H9 (cell line): ENCODE results near the gene HTT-AS. TPM values are rescaled to one million over a fixed set of nuclear protein-coding genes. Genes with fewer than 3 reads are reported as not detected.

Experiments used
- DNase-seq: peaks from one replicate; pipeline ENCODE4 v3.0.0-alpha.2; 2017
- H2AFZ ChIP-seq: one replicate; pipeline ENCODE4 v1.6.1; 2013; ENCODE audit warnings: mild to moderate bottlenecking, low read length, control low read depth, moderate library complexity
- H2AK5ac ChIP-seq: 2 replicates; pipeline ENCODE4 v1.6.1; 2013; ENCODE audit warnings: low read length, control low read depth, mixed read lengths; ENCODE audit not compliant: insufficient read length
- H2BK120ac ChIP-seq: one replicate; pipeline ENCODE4 v1.6.1; 2013; ENCODE audit warnings: low read depth, mild to moderate bottlenecking, low read length, control low read depth, inconsistent platforms; ENCODE audit not compliant: poor library complexity, severe bottlenecking
- H2BK12ac ChIP-seq: 2 replicates; pipeline ENCODE4 v1.6.1; 2013; ENCODE audit warnings: low read length, control low read depth, mixed read lengths, low read depth; ENCODE audit not compliant: insufficient read length
- H2BK15ac ChIP-seq: 2 replicates; pipeline ENCODE4 v1.6.1; 2013; ENCODE audit warnings: low read depth, low read length, control low read depth
- H2BK20ac ChIP-seq: one replicate; pipeline ENCODE4 v1.6.1; 2013; ENCODE audit warnings: low read depth, mild to moderate bottlenecking, low read length, control low read depth, inconsistent platforms; ENCODE audit not compliant: poor library complexity, severe bottlenecking
- H2BK5ac ChIP-seq: 2 replicates; pipeline ENCODE4 v1.6.1; 2013; ENCODE audit warnings: low read length, control low read depth, mixed read lengths; ENCODE audit not compliant: insufficient read length
- H3K14ac ChIP-seq: 2 replicates; pipeline ENCODE4 v1.6.1; 2013; ENCODE audit warnings: low read length, control low read depth; ENCODE audit not compliant: insufficient read depth
- H3K18ac ChIP-seq: 2 replicates; pipeline ENCODE4 v1.6.1; 2013; ENCODE audit warnings: low read depth, mild to moderate bottlenecking, mixed read lengths, low read length, control low read depth; ENCODE audit not compliant: insufficient read length
- H3K23ac ChIP-seq: 2 replicates; pipeline ENCODE4 v1.6.1; 2013; ENCODE audit warnings: low read length, control low read depth, mixed read lengths, low read depth; ENCODE audit not compliant: insufficient read length
- H3K23me2 ChIP-seq: 2 replicates; pipeline ENCODE4 v1.6.1; 2013; ENCODE audit warnings: low read depth, mild to moderate bottlenecking, mixed read lengths, low read length, control low read depth; ENCODE audit not compliant: insufficient read length, poor library complexity, severe bottlenecking
- H3K27ac ChIP-seq: 2 replicates; pipeline ENCODE4 v1.5.1; 2013; ENCODE audit warnings: low read length, control low read depth, mixed read lengths, low read depth; ENCODE audit not compliant: insufficient read length
- H3K27me3 ChIP-seq: 2 replicates; pipeline ENCODE4 v1.6.1; 2013; ENCODE audit warnings: low read length, control low read depth, inconsistent platforms; ENCODE audit not compliant: insufficient read depth
- H3K4ac ChIP-seq: 2 replicates; pipeline ENCODE4 v1.6.1; 2013; ENCODE audit warnings: low read depth, mild to moderate bottlenecking, control low read depth, inconsistent platforms, low read length, moderate library complexity
- H3K4me1 ChIP-seq: 2 replicates; pipeline ENCODE4 v1.6.1; 2013; ENCODE audit warnings: low read length, control low read depth, inconsistent platforms; ENCODE audit not compliant: insufficient read depth
- H3K4me2 ChIP-seq: 2 replicates; pipeline ENCODE4 v1.6.1; 2013; ENCODE audit warnings: low read length, control low read depth, mixed read lengths; ENCODE audit not compliant: insufficient read length, insufficient read depth
- H3K56ac ChIP-seq: 2 replicates; pipeline ENCODE4 v1.6.1; 2013; ENCODE audit warnings: low read depth, mild to moderate bottlenecking, mixed read lengths, low read length, control low read depth; ENCODE audit not compliant: insufficient read length
- H3K79me1 ChIP-seq: 2 replicates; pipeline ENCODE4 v1.6.1; 2013; ENCODE audit warnings: low read depth, mild to moderate bottlenecking, moderate library complexity, low read length, control low read depth, inconsistent platforms; ENCODE audit not compliant: insufficient read depth, poor library complexity, severe bottlenecking
- H3K79me2 ChIP-seq: 2 replicates; pipeline ENCODE4 v1.6.1; 2013; ENCODE audit warnings: low read length, control low read depth, inconsistent platforms; ENCODE audit not compliant: insufficient read depth
- H3K9ac ChIP-seq: 2 replicates; pipeline ENCODE4 v1.6.1; 2013; ENCODE audit warnings: low read length, control low read depth, mixed read lengths; ENCODE audit not compliant: insufficient read length; ENCODE audit errors: extremely low read depth
- H3K9me3 ChIP-seq: one replicate; pipeline ENCODE4 v1.6.1; 2013; ENCODE audit warnings: low read depth, low read length, inconsistent platforms; ENCODE audit not compliant: control insufficient read depth
- H3T11ph ChIP-seq: one replicate; pipeline ENCODE4 v1.6.1; 2013; ENCODE audit warnings: mild to moderate bottlenecking, low read length, control low read depth, inconsistent platforms
- H4K20me1 ChIP-seq: one replicate; pipeline ENCODE4 v1.6.1; 2013; ENCODE audit not compliant: control insufficient read depth, insufficient read length, insufficient read depth
- H4K5ac ChIP-seq: 2 replicates; pipeline ENCODE4 v1.6.1; 2013; ENCODE audit warnings: low read depth, mild to moderate bottlenecking, mixed read lengths, low read length, control low read depth; ENCODE audit not compliant: insufficient read length
- H4K8ac ChIP-seq: replicated peaks from 2 replicates; pipeline ENCODE4 v1.6.1; 2013; ENCODE audit warnings: low read length, control low read depth, mixed read lengths, low read depth; ENCODE audit not compliant: insufficient read length
- H4K91ac ChIP-seq: 2 replicates; pipeline ENCODE4 v1.6.1; 2013; ENCODE audit warnings: low read depth, mild to moderate bottlenecking, moderate library complexity, mixed read lengths, low read length, control low read depth; ENCODE audit not compliant: insufficient read length
- H3K27ac Mint-ChIP-seq, 3 experiments: 2 replicates in 2 of 3; 3 replicates in 1 of 3; pipeline ENCODE4 v1.8.0; 2020 to 2021; ENCODE audit warnings: mixed read lengths in 3 of 3, mild to moderate bottlenecking in 1 of 3, moderate library complexity in 1 of 3
- H3K27me3 Mint-ChIP-seq: 2 replicates; pipeline ENCODE4 v1.8.0; 2021; ENCODE audit warnings: low read depth, mild to moderate bottlenecking, moderate library complexity, mixed read lengths
- H3K36me3 Mint-ChIP-seq, 3 experiments: 2 replicates in 2 of 3; 3 replicates in 1 of 3; pipeline ENCODE4 v1.8.0; 2020 to 2021; ENCODE audit warnings: low read depth in 3 of 3, mixed read lengths in 3 of 3; ENCODE audit not compliant: insufficient read depth in 1 of 3
- H3K4me1 Mint-ChIP-seq, 2 experiments: 2 replicates each; pipeline ENCODE4 v1.8.0; 2020; ENCODE audit warnings: mixed read lengths in 2 of 2
- H3K4me3 Mint-ChIP-seq, 2 experiments: 2 replicates in 1 of 2; 3 replicates in 1 of 2; pipeline ENCODE4 v1.8.0; 2020 to 2021; ENCODE audit warnings: mild to moderate bottlenecking in 2 of 2, mixed read lengths in 2 of 2, moderate library complexity in 1 of 2
- H3K9me3 Mint-ChIP-seq, 2 experiments: 2 replicates in 1 of 2; 3 replicates in 1 of 2; pipeline ENCODE4 v1.8.0; 2020; ENCODE audit warnings: mild to moderate bottlenecking in 2 of 2, mixed read lengths in 2 of 2, moderate library complexity in 1 of 2
- CTCF ChIP-seq: fragments of 200-600 bp; sonication (generic); conservative IDR thresholded peaks from 3 replicates; pipeline ENCODE4 v1.8.0; 2021; ENCODE audit warnings: antibody characterized with exemption, mild to moderate bottlenecking
- whole genome bisulfite sequencing: extraction: QIAGEN DNeasy Blood & Tissue Kit; methylation state at CpG from one replicate; pipeline ENCODE4 v1.1.7; 2013; ENCODE audit warnings: missing lambda C conversion rate, low lambda C conversion rate, mixed read lengths; ENCODE audit not compliant: insufficient read length; ENCODE audit errors: extremely low coverage; 5-methylcytosine and 5-hydroxymethylcytosine counted together
- total RNA-seq: library from RNA; stranded (reverse); gene quantifications from 2 replicates; pipeline ENCODE4 v1.2.1, GENCODE V29; 2021

The HTT-AS gene
- total RNA-seq, 1 experiment from 2014 or later, result not detected

GRCh38 chr4:3119464-3119863 lies 45.1 kb upstream of the HTT-AS start:
- Histone ChIP-seq H3K23ac (no peak overlapping the region), H3K79me2 (no peaks in the 10 kb centered on the region), H2BK12ac (no peak overlapping the region), H2AFZ (no peak overlapping the region), H3T11ph (no peak overlapping the region), H2AK5ac (no peak overlapping the region), H4K20me1 (no peaks in the 10 kb centered on the region), H3K27me3 (no peaks in the 10 kb centered on the region), H3K27ac (no peak overlapping the region), H3K79me1 (no peaks in the 10 kb centered on the region), H2BK15ac (no peak overlapping the region), H3K4ac (no peak overlapping the region), H3K23me2 (no peaks in the 10 kb centered on the region), H3K9me3 (no peaks in the 10 kb centered on the region), H4K91ac (no peak overlapping the region), H4K5ac (no peak overlapping the region), H2BK20ac (no peak overlapping the region), H2BK120ac (no peak overlapping the region), H2BK5ac (no peak overlapping the region), H3K56ac (no peak overlapping the region), H3K4me2 (no peak overlapping the region), H3K18ac (no peak overlapping the region), H3K14ac (no peak overlapping the region), H3K9ac (no peak overlapping the region), H3K4me1 (no peaks in the 10 kb centered on the region), H4K8ac (no peak overlapping the region)
- no CpG with 5 or more reads among the region's 2 CpGs for WGBS
- Mint-ChIP-seq H3K27ac (no peak overlapping the region), H3K27me3 (no peaks in the 10 kb centered on the region), H3K9me3 (no peaks in the 10 kb centered on the region), H3K36me3 (peaks cover 39 to 73% (median 69%) of the 10 kb centered on the region in 3 experiments), H3K4me3 (no peak overlapping the region), H3K4me1 (no peaks in the 10 kb centered on the region)
- TF ChIP-seq CTCF, result no peak
- DNase-seq, result no peak
